Activated naive CD4-positive, alpha-beta T cell treated with Interleukin-2 at 50 U/mL for 16 hours (primary cell): ENCODE results near the gene SPATA31E1.
"Not testable (repeated sequence)": the region's sequence is repeated elsewhere in the genome, so short reads cannot be mapped to it uniquely, and the experiment has no call there.

Experiments used
- DNase-seq: peaks from one replicate; pipeline ENCODE4 v3.0.0-alpha.2; 2020

Gene SPATA31E1

DNA sequence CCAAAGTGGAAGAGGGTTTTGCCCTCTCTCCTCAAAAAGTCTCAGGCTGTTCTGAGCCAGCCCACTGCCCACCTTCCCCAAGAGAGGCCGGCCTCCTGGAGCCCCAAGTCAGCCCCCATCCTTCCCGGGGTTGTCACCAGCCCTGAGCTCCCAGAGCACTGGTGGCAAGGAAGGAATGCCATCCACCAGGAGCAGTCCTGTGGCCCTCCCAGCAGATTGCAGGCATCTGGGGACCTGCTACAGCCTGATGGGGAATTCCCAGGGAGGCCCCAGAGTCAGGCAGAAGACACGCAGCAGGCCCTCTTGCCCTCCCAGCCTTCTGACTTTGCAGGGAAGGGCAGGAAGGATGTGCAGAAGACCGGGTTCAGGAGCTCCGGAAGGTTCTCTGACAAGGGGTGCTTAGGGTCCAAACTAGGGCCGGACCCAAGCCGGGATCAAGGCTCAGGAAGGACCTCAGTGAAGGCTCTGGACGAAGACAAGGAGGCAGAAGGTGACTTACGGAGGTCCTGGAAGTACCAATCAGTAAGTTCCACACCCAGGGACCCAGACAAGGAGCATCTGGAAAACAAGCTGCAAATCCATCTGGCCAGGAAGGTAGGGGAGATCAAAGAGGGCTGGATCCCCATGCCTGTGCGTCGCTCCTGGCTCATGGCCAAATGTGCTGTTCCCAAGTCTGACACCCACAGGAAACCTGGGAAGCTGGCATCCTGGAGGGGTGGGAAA lies 3.7 kb downstream of the SPATA31E1 start:
- DNase-seq = no peak

- DNase-seq = no peak
Observed at GRCh38 chr9:87886933-87887505, 4.3 kb downstream of the SPATA31E1 start.

- DNase-seq = no peak
Observed at GRCh38 chr9:87887661-87888480, 5.2 kb downstream of the SPATA31E1 start.

DNA sequence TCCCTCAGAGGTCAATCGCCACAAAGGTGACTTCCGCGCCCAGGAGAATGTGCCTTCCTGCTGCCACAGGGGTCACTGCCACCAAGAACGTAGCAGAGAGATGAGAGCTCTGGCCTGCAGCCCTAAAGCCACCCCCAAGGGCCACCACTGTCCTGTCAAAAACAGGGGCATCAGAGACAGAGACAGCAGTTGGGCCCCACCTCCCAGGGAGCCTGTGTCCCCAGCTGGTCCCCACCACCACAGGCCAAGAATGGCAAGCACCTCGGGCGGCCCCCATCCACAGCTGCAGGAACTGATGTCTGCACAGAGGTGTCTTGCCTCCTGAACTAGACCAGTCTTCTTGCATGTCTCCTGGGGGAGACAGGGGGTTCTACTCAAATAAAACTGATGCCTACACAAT lies 5.8 kb downstream of the SPATA31E1 start:
- no peak for DNase-seq

GRCh38 chr9:87889065-87889881 lies 6.6 kb downstream of the SPATA31E1 start:
- no peak for DNase-seq

GRCh38 chr9:87889882-87890252 lies 7.2 kb downstream of the SPATA31E1 start:
- no peak for DNase-seq

GRCh38 chr9:87890837-87891236 lies 8.2 kb downstream of the SPATA31E1 start:
- no peak for DNase-seq

- no peak for DNase-seq
Observed at GRCh38 chr9:87891754-87892153, 9.1 kb downstream of the SPATA31E1 start.

DNA sequence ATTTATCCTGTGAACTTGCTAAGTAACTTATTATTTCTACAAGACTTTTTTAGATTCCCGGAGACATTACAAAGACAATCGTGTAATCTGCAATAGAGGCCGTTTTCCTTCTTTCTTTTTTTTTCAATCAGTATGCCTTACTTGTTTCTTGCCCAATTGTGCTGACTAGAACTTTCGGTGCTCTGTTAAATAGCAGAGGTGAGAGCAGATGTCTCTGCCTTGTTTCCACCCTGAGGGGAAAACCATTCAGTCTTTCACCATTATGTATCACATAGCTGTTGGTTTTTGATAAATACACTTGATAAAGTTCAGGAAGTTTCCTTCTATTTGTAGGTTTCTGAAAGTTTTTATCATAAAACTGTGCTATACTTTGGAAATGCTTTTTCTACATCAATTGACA lies 10.3 kb downstream of the SPATA31E1 start:
- no peak for DNase-seq

DNA sequence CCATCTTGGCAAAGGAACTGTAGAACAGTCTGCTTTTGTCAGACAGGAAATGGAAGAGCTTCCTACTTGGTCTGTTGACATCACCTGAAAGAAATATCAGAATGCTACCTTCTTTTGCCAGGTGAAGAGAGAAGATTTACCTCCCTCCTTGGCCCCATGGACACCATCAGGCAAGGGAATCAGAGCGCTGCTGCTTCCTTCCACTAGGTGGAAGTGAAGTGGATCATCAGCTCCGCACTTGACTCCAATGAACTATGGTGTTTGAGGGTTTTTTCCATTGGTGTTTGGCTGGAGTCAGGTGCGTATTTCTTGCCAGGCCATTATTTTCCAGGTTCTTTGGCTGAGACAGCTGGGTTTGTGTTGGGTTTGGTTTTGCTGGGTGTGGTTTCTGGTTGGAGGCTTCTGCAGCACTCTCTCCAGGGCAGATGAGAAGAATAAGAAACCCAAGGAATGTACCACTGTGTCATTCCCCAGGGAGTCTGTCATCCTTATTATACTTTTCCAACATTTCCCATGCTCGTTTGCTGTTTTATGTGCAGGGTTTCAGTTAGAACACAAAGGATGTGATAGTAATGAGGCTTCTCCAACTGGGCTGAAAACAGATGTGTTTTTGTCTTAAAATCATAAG lies 12.4 kb downstream of the SPATA31E1 start:
- DNase-seq = no peak

GRCh38 chr9:87896891-87897290 lies 14.2 kb downstream of the SPATA31E1 start:
- DNase-seq = no peak

DNA sequence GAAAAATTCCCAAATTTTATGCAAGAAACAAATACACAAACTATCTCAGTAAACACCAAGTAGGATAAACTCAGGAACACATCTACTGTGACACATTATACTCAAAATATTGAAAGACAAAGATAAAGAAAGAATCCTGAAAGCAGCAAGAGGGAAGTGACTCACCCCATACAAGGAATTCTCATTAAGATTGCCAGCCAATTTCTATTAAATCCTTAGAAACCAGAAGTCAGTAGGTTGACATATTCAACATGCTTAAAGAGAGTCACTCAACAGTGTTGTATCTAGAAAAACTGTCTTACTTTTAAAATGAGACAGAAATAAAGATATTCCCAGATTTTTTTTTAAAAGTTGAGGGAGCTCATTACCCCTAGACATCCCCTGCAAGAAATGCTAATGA lies 15.5 kb downstream of the SPATA31E1 start:
- DNase-seq = no peak

DNA sequence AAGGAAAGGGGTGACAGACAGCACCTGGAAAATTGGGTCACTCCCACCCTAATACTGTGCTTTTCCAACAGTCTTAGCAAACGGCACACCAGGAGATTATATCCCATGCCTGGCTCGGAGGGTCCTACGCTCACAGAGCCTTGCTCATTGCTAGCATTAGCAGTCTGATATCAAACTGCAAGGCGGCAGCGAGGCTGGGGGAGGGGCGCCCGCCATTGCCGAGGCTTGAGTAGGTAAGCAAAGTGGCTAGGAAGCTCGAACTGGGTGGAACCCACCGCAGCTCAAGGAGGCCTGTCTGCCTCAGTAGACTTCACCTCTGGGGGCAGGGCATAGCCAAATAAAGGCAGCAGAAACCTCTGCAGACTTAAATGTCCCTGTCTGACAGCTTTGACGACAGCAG lies 19.7 kb downstream of the SPATA31E1 start:
- DNase-seq = not testable (repeated sequence)

GRCh38 chr9:87909310-87910041 lies 26.8 kb downstream of the SPATA31E1 start:
- DNase-seq = no peak

GRCh38 chr9:87910821-87911220 lies 28.1 kb downstream of the SPATA31E1 start:
- DNase-seq = no peak

DNA sequence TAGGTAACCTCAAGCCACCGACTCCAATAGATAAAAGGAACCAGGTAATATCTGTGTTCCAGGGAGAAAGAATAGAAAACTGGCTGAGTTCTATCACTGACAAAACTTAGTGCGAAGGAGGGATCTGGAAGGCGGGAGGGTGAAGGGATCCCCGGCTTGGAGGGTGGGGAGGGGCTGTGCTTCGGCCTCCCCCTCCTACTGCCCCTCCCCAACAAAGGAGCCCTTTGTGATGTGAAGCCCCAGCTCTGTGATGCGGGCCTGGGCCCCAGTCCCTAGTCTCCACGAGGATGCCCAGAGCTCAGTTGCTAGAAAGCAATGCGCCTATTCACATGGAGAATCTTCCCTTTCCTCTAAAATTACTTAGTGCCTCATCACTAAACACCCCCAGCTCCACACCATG lies 35.0 kb downstream of the SPATA31E1 start, which contains the start of gene SPATA31C1:
TSS of gene SPATA31C1 (plus strand) at position 301 of the 400 bp plus-strand sequence.
- not testable (repeated sequence) for DNase-seq

- DNase-seq = not testable (repeated sequence)
Observed at GRCh38 chr9:87919013-87919412, 36.3 kb downstream of the SPATA31E1 start.

GRCh38 chr9:87921561-87921960 lies 38.9 kb downstream of the SPATA31E1 start:
- DNase-seq = not testable (repeated sequence)

DNA sequence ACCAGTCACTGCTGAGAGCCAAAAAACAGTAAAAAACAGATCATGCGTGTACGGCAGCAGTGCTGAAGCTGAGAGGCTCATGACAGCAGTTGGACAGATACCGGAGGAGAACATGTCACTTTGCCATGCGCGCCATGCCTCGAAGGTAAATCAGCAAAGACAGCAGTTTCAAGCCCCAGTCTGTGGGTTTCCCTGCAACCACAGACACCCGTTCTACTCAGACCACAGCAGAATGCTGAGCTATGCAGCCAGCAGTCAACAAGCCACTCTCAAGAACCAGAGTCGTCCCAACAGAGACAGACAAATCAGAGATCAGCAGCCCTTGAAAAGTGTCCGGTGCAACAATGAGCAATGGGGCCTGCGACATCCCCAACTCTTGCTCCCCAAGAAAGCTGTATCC lies 40.3 kb downstream of the SPATA31E1 start:
- DNase-seq = peak; percentile 17

DNA sequence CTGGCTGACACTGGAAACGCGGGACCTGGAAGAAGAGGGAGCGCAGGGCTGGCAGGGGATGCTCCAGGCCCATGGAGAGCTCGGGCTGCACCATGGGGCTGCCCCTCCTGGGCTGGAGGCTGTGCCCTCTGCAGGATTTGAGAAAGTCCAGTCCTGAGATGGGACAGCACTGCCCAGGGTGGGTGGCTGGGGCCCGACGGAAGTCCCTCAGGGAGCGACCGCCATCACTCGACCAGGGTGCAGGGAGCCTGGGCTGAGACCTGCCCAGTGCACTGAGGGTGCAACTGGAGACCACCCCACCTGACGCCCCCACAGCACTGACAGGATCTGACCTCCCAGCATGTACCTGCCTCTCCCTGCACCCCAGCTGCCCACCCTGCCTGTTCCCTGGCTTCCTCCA lies 42.2 kb downstream of the SPATA31E1 start:
- not testable (repeated sequence) for DNase-seq

DNA sequence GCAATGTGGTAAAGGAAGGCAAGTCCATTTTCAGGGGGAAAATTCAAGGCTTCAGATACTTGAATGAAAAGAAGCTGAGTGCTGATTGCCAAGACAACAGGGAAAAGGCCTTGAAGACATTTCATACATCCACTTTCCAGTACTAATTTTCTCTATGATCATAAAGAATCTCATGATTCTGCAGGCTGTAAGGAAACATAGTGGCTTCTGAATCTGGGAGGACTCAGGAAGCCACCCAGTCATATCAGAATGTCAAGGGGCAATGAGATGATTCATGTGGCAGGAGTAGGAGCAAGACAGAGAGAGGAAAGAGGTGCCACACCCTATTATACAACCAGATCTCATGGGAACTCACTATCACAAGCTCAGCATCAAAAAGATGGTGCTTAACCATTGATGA lies 46.5 kb downstream of the SPATA31E1 start:
- not testable (repeated sequence) for DNase-seq

GRCh38 chr9:87934444-87934843 lies 51.8 kb downstream of the SPATA31E1 start:
- DNase-seq = not testable (repeated sequence)
